GM20431 (cell line): ENCODE measurements around the gene CDH6.

Experiments used
- in situ Hi-C: fragments of 300-500 bp; cut with MseI, MboI; formaldehyde crosslinking; loops from one replicate; pipeline ENCODE4 v1.15.0; 2020; ENCODE audit warnings: low sequenced_read_pairs; ENCODE audit not compliant: unreplicated experiment

Gene CDH6

GRCh38 chr5:31194892-31195555 is 1.5 kb downstream of the CDH6 start:
- in situ Hi-C loops: no loop called here

- in situ Hi-C loops: no loop called here
Measured at GRCh38 chr5:31196309-31196708, 2.8 kb downstream of the CDH6 start.

GRCh38 chr5:31197183-31197582 is 3.7 kb downstream of the CDH6 start:
- in situ Hi-C loops: no loop called here

- in situ Hi-C loops: no loop called here
Measured at GRCh38 chr5:31204958-31205357, 11.5 kb downstream of the CDH6 start.

GRCh38 chr5:31208043-31208442 is 14.6 kb downstream of the CDH6 start:
- in situ Hi-C loops: no loop called here

- in situ Hi-C loops: no loop called here
Measured at GRCh38 chr5:31209334-31209733, 15.8 kb downstream of the CDH6 start.

GRCh38 chr5:31211098-31211497 is 17.6 kb downstream of the CDH6 start:
- in situ Hi-C loops: no loop called here

GRCh38 chr5:31213257-31213656 is 19.8 kb downstream of the CDH6 start:
- in situ Hi-C loops: no loop called here

GRCh38 chr5:31213705-31214121 is 20.2 kb downstream of the CDH6 start:
- in situ Hi-C loops: no loop called here

GRCh38 chr5:31214229-31214628 is 20.7 kb downstream of the CDH6 start:
- in situ Hi-C loops: no loop called here

- in situ Hi-C loops: no loop called here
Measured at GRCh38 chr5:31215236-31215635, 21.8 kb downstream of the CDH6 start.

- in situ Hi-C loops: no loop called here
Measured at GRCh38 chr5:31217446-31217845, 24.0 kb downstream of the CDH6 start.

- in situ Hi-C loops: no loop called here
Measured at GRCh38 chr5:31218978-31219377, 25.5 kb downstream of the CDH6 start.

GRCh38 chr5:31221001-31221400 is 27.5 kb downstream of the CDH6 start:
- in situ Hi-C loops: no loop called here

- in situ Hi-C loops: no loop called here
Measured at GRCh38 chr5:31225118-31225517, 31.6 kb downstream of the CDH6 start.

- in situ Hi-C loops: no loop called here
Measured at GRCh38 chr5:31225613-31226012, 32.1 kb downstream of the CDH6 start.

- in situ Hi-C loops: no loop called here
Measured at GRCh38 chr5:31226651-31227050, 33.2 kb downstream of the CDH6 start.

- in situ Hi-C loops: no loop called here
Measured at GRCh38 chr5:31229266-31229665, 35.8 kb downstream of the CDH6 start.

- in situ Hi-C loops: no loop called here
Measured at GRCh38 chr5:31231177-31231838, 37.8 kb downstream of the CDH6 start.

- in situ Hi-C loops: no loop called here
Measured at GRCh38 chr5:31232273-31232888, 38.9 kb downstream of the CDH6 start.

- in situ Hi-C loops: no loop called here
Measured at GRCh38 chr5:31235381-31235780, 41.9 kb downstream of the CDH6 start.

- in situ Hi-C loops: no loop called here
Measured at GRCh38 chr5:31236339-31236738, 42.9 kb downstream of the CDH6 start.
